Breast epithelium (tissue), 3 donors: ENCODE results near the gene PDCD2L.
"Not testable (repeated sequence)": the region's sequence is repeated elsewhere in the genome, so short reads cannot be mapped to it uniquely, and the experiment has no call there.

Experiments
- POLR2A ChIP-seq: fragments of 450-650 bp; IDR thresholded peaks from one replicate; pipeline ENCODE4 v1.6.1; 2016; ENCODE audit warnings: antibody characterized with exemption, mild to moderate bottlenecking, moderate library complexity
- TF ChIP-seq, protein P1 (sequence below), 3 donors: fragments of 450-650 bp; IDR thresholded peaks; one replicate each; pipeline ENCODE4 v1.5.1; 2016 to 2017; ENCODE audit warnings: antibody characterized with exemption in 3 of 3, mild to moderate bottlenecking in 3 of 3, moderate library complexity in 3 of 3

DNA sequence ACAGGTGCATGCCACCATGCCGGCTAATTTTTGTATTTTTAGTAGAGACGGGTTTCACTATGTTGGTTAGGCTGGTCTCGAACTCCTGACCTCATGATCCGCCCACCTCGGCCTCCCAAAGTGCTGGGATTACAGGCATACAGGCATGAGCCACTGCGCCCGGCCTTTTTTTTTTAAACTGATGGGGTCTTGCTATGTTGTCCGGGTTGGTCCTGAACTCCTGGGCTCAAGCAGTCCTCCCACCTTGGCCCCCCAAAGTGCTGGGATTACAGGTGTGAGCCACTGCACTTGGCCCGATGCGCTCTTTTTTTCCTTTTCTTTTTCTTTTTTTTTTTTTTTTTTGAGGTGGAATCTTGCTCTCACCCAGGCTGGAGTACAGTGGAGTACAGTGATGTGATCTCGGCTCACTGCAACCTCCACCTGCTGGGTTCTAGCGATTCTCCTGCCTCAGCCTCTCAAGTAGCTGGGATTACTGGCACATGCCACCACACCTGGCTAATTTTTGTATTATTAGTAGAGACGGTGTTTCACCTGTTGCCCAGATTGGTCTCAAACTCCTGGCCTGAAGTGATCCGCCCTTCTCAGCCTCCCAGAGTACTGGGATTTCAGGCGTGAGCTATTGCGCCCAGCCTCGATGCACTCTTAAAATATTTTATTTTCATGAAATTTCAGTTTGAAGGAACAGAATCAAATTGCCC lies 51.7 kb downstream of the PDCD2L start:
- TF ChIP-seq, protein P1, sequence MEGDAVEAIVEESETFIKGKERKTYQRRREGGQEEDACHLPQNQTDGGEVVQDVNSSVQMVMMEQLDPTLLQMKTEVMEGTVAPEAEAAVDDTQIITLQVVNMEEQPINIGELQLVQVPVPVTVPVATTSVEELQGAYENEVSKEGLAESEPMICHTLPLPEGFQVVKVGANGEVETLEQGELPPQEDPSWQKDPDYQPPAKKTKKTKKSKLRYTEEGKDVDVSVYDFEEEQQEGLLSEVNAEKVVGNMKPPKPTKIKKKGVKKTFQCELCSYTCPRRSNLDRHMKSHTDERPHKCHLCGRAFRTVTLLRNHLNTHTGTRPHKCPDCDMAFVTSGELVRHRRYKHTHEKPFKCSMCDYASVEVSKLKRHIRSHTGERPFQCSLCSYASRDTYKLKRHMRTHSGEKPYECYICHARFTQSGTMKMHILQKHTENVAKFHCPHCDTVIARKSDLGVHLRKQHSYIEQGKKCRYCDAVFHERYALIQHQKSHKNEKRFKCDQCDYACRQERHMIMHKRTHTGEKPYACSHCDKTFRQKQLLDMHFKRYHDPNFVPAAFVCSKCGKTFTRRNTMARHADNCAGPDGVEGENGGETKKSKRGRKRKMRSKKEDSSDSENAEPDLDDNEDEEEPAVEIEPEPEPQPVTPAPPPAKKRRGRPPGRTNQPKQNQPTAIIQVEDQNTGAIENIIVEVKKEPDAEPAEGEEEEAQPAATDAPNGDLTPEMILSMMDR (IDR thresholded peaks at IDR 0.05) = not testable (repeated sequence)
- not testable (repeated sequence) for TF ChIP-seq POLR2A
